Vagina (tissue), 2 donors: ENCODE data around the gene PATJ. TPM values are rescaled to one million over a fixed set of nuclear protein-coding genes. Genes with fewer than 3 reads are reported as not detected.

Source experiments
- DNase-seq, 2 donors: peaks; one replicate each; pipeline ENCODE4 v3.0.0-alpha.2; 2017; ENCODE audit errors: extremely low spot score in 2 of 2
- H3K27ac ChIP-seq: fragments of 200-600 bp; sonication (generic); one replicate; pipeline ENCODE4 v1.5.1; 2019
- H3K27me3 ChIP-seq: fragments of 200-600 bp; sonication (generic); one replicate; pipeline ENCODE4 v1.5.1; 2019
- H3K36me3 ChIP-seq, 2 donors: fragments of 200-600 bp; sonication (generic); one replicate each; pipeline ENCODE4 v1.5.1; 2017 to 2019
- H3K4me1 ChIP-seq: fragments of 200-600 bp; sonication (generic); one replicate; pipeline ENCODE4 v1.5.1; 2019
- H3K4me3 ChIP-seq, 2 donors: fragments of 200-600 bp; sonication (generic); 1 replicate in 1 of 2; 2 replicates in 1 of 2; pipeline ENCODE4 v1.5.1; 2016 to 2019
- H3K9me3 ChIP-seq: fragments of 200-600 bp; sonication (generic); one replicate; pipeline ENCODE4 v1.5.1; 2019
- CTCF ChIP-seq, 3 experiments: fragments of 450-650 bp in 2 of 3; fragments of 200-600 bp in 1 of 3; sonication (generic) in 1 of 3; IDR thresholded peaks; one replicate each; pipeline ENCODE4 v1.5.1; 2017 to 2019; ENCODE audit warnings: antibody characterized with exemption in 3 of 3, mild to moderate bottlenecking in 2 of 3, moderate library complexity in 2 of 3
- POLR2A ChIP-seq, 2 donors: fragments of 450-650 bp; IDR thresholded peaks; one replicate each; pipeline ENCODE4 v1.6.1; 2017; ENCODE audit warnings: antibody characterized with exemption in 2 of 2, mild to moderate bottlenecking in 2 of 2, moderate library complexity in 2 of 2
- POLR2AphosphoS5 ChIP-seq, 2 donors: sonication (generic); formaldehyde crosslinking; IDR thresholded peaks; one replicate each; pipeline ENCODE4 v1.9.0; 2017; ENCODE audit warnings: antibody characterized with exemption in 2 of 2, mild to moderate bottlenecking in 2 of 2, low read depth in 1 of 2; ENCODE audit not compliant: insufficient read depth in 1 of 2
- intact Hi-C: fragments of 100-400 bp; cut with DNase I; formaldehyde crosslinking; loops from one replicate; pipeline ENCODE4 v1.15.1; 2023
- total RNA-seq: library from RNA; depleted of rRNA; stranded (reverse); fragments of >200 nt; gene quantifications from one replicate; pipeline ENCODE4 v1.2.3, GENCODE V29; 2016

Gene PATJ
- total RNA-seq, 1 donor from 2014 or later: 83.2 TPM

- Histone ChIP-seq H3K27me3 (no peaks in the 10 kb centered on the region), H3K9me3 (no peaks in the 10 kb centered on the region), H3K4me1 (peaks cover 35% of the 10 kb centered on the region), H3K4me3 (peak overlapping the region; percentile 87 to 96), H3K27ac (no peak overlapping the region), H3K36me3 (no peaks in the 10 kb centered on the region)
- no peak for TF ChIP-seq POLR2AphosphoS5 (IDR thresholded peaks at IDR 0.05; ENCODE audit: insufficient read depth in 1 of 2, low read depth in 1 of 2)
- TF ChIP-seq POLR2A (IDR thresholded peaks at IDR 0.05): no peak
- TF ChIP-seq CTCF (IDR thresholded peaks at IDR 0.05): no peak
- DNase-seq: no peak
- intact Hi-C loops: no loop called here
Measured at GRCh38 chr1:61743716-61744580, 1.7 kb downstream of the PATJ start.

DNA sequence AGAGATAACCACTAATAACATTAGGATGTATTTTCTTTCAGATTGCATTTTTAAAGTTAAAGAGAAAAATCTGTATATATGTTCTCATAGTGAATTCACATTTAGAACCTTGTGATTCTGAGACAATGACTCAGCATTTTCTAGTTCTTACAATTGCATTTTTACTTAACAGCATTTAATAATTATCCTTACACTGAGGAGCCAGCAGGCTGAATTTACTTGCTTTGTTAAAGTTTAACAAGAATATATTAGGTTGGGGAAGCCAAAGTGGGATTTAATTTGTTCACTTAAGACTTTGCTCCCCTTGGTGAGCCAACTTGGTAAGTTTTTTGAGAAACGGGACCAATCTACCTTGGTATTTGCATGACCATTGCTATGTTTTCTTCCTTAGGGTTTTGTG lies 4.5 kb downstream of the PATJ start:
- no peak for TF ChIP-seq POLR2A (IDR thresholded peaks at IDR 0.05)
- no peak for TF ChIP-seq CTCF (IDR thresholded peaks at IDR 0.05)
- TF ChIP-seq POLR2AphosphoS5 (IDR thresholded peaks at IDR 0.05; ENCODE audit: insufficient read depth in 1 of 2, low read depth in 1 of 2): no peak
- Histone ChIP-seq H3K27ac (no peak overlapping the region), H3K36me3 (no peaks in the 10 kb centered on the region), H3K27me3 (no peaks in the 10 kb centered on the region), H3K4me1 (peaks cover 24% of the 10 kb centered on the region), H3K4me3 (no peak overlapping the region), H3K9me3 (no peaks in the 10 kb centered on the region)
- no peak for DNase-seq
- intact Hi-C loops: no loop called here

DNA sequence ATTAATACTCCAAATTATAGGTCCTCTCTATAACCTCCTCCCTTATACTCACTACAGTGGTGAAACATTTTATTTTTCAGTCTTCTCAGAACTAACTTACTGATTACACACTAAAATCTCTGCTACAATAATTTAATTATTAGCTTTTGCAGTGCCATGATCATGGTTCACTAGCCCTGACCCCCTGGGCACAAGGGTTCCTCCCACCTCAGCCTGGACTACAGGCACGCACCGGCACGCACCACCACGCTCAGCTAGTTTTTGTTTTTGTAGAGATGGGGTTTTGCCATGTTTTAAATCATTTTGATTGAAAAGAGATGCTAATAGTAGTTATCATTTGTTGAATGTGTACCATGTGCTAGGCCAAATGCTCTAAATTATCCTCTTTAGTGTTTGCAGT lies 6.3 kb downstream of the PATJ start:
- H3K27ac ChIP-seq: no peak overlapping the region
- no peak for TF ChIP-seq POLR2A (IDR thresholded peaks at IDR 0.05)
- DNase-seq: no peak
- intact Hi-C loops: no loop called here
- H3K4me3 ChIP-seq: no peak overlapping the region
- H3K27me3 ChIP-seq: no peaks in the 10 kb centered on the region
- H3K9me3 ChIP-seq: no peaks in the 10 kb centered on the region
- no peaks in the 10 kb centered on the region for H3K36me3 ChIP-seq
- peaks cover 19% of the 10 kb centered on the region for H3K4me1 ChIP-seq

GRCh38 chr1:61749574-61749973 lies 7.3 kb downstream of the PATJ start:
- Histone ChIP-seq H3K4me3 (no peak overlapping the region), H3K4me1 (peaks cover 14% of the 10 kb centered on the region), H3K27me3 (no peaks in the 10 kb centered on the region), H3K36me3 (no peaks in the 10 kb centered on the region), H3K9me3 (no peaks in the 10 kb centered on the region), H3K27ac (no peak overlapping the region)
- TF ChIP-seq POLR2A (IDR thresholded peaks at IDR 0.05): no peak
- TF ChIP-seq CTCF (IDR thresholded peaks at IDR 0.05): no peak
- no peak for TF ChIP-seq POLR2AphosphoS5 (IDR thresholded peaks at IDR 0.05; ENCODE audit: insufficient read depth in 1 of 2, low read depth in 1 of 2)
- intact Hi-C loops: no loop called here
- no peak for DNase-seq

GRCh38 chr1:61752921-61753389 lies 10.7 kb downstream of the PATJ start:
- Histone ChIP-seq H3K27me3 (no peaks in the 10 kb centered on the region), H3K27ac (no peak overlapping the region)
- intact Hi-C loops: no loop called here

More at GRCh38 chr1:61752921-61753389, 10.7 kb downstream of the PATJ start:
- Histone ChIP-seq H3K36me3 (no peaks in the 10 kb centered on the region), H3K9me3 (no peaks in the 10 kb centered on the region), H3K4me3 (no peak overlapping the region), H3K4me1 (no peaks in the 10 kb centered on the region)
- TF ChIP-seq POLR2A (IDR thresholded peaks at IDR 0.05) (no peak), CTCF (IDR thresholded peaks at IDR 0.05) (no peak), POLR2AphosphoS5 (IDR thresholded peaks at IDR 0.05; ENCODE audit: insufficient read depth in 1 of 2, low read depth in 1 of 2) (no peak)
- DNase-seq: no peak
